ENCODE measurements around the gene DLG1.

- TF ChIP-seq, protein P1, sequence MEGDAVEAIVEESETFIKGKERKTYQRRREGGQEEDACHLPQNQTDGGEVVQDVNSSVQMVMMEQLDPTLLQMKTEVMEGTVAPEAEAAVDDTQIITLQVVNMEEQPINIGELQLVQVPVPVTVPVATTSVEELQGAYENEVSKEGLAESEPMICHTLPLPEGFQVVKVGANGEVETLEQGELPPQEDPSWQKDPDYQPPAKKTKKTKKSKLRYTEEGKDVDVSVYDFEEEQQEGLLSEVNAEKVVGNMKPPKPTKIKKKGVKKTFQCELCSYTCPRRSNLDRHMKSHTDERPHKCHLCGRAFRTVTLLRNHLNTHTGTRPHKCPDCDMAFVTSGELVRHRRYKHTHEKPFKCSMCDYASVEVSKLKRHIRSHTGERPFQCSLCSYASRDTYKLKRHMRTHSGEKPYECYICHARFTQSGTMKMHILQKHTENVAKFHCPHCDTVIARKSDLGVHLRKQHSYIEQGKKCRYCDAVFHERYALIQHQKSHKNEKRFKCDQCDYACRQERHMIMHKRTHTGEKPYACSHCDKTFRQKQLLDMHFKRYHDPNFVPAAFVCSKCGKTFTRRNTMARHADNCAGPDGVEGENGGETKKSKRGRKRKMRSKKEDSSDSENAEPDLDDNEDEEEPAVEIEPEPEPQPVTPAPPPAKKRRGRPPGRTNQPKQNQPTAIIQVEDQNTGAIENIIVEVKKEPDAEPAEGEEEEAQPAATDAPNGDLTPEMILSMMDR (IDR thresholded peaks at IDR 0.05; ENCODE audit: low read depth, low read length, missing input control): no peak
- TF ChIP-seq YY1 (IDR thresholded peaks at IDR 0.05) (no peak), RAD21 (IDR thresholded peaks at IDR 0.05) (no peak), FOXA1 (IDR thresholded peaks at IDR 0.05) (no peak), GABPA (IDR thresholded peaks at IDR 0.05 in 1 of 2, conservative IDR thresholded peaks at IDR 0.05 in 1 of 2) (no peak), RXRA (IDR thresholded peaks at IDR 0.05) (no peak), JUND (IDR thresholded peaks at IDR 0.05) (no peak), TAF1 (conservative IDR thresholded peaks at IDR 0.05) (no peak), REST (IDR thresholded peaks at IDR 0.05) (no peak), NR2F2 (IDR thresholded peaks at IDR 0.05) (no peak)
- TF ChIP-seq, protein P2, sequence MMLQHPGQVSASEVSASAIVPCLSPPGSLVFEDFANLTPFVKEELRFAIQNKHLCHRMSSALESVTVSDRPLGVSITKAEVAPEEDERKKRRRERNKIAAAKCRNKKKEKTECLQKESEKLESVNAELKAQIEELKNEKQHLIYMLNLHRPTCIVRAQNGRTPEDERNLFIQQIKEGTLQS (IDR thresholded peaks at IDR 0.05): no peak
- TF ChIP-seq, protein P3, sequence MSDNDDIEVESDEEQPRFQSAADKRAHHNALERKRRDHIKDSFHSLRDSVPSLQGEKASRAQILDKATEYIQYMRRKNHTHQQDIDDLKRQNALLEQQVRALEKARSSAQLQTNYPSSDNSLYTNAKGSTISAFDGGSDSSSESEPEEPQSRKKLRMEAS (IDR thresholded peaks at IDR 0.05): no peak
- TF ChIP-seq, protein P4, sequence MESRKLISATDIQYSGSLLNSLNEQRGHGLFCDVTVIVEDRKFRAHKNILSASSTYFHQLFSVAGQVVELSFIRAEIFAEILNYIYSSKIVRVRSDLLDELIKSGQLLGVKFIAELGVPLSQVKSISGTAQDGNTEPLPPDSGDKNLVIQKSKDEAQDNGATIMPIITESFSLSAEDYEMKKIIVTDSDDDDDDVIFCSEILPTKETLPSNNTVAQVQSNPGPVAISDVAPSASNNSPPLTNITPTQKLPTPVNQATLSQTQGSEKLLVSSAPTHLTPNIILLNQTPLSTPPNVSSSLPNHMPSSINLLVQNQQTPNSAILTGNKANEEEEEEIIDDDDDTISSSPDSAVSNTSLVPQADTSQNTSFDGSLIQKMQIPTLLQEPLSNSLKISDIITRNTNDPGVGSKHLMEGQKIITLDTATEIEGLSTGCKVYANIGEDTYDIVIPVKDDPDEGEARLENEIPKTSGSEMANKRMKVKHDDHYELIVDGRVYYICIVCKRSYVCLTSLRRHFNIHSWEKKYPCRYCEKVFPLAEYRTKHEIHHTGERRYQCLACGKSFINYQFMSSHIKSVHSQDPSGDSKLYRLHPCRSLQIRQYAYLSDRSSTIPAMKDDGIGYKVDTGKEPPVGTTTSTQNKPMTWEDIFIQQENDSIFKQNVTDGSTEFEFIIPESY (IDR thresholded peaks at IDR 0.05): no peak
Measured at GRCh38 chr3:197293605-197294237, 4.7 kb downstream of the DLG1 start.

Measured in liver (tissue), 3 donors.